CD4-positive, alpha-beta T cell treated with Interleukin-10 for 1 hour (primary cell): ENCODE data around the gene ANO4.
"Not testable (repeated sequence)": the region's sequence is repeated elsewhere in the genome, so short reads cannot be mapped to it uniquely, and the experiment has no call there.

ENCODE experiments used
- DNase-seq: peaks from one replicate; pipeline ENCODE4 v3.0.0-alpha.2; 2020

Gene ANO4

GRCh38 chr12:101110866-101111265, 316.3 kb downstream of the ANO4 start:
- no peak for DNase-seq

- DNase-seq, result no peak
Measured at GRCh38 chr12:101111441-101111840, 316.9 kb downstream of the ANO4 start.

GRCh38 chr12:101115326-101115725, 320.8 kb downstream of the ANO4 start:
- no peak for DNase-seq

- no peak for DNase-seq
Measured at GRCh38 chr12:101116911-101117310, 322.3 kb downstream of the ANO4 start.

- DNase-seq, result no peak
Measured at GRCh38 chr12:101117842-101118241, 323.3 kb downstream of the ANO4 start.

- DNase-seq, result no peak
Measured at GRCh38 chr12:101127521-101128219, 333.1 kb downstream of the ANO4 start.

- not testable (repeated sequence) for DNase-seq
Measured at GRCh38 chr12:101145777-101146431, 351.3 kb downstream of the ANO4 start.

- DNase-seq, result no peak
Measured at GRCh38 chr12:101165319-101165718, 370.7 kb downstream of the ANO4 start.

GRCh38 chr12:101166866-101167265, 372.3 kb downstream of the ANO4 start:
- no peak for DNase-seq

GRCh38 chr12:101168001-101168400, 373.4 kb downstream of the ANO4 start:
- DNase-seq, result no peak

- DNase-seq, result no peak
Measured at GRCh38 chr12:101172316-101172715, 377.7 kb downstream of the ANO4 start.

- no peak for DNase-seq
Measured at GRCh38 chr12:101173197-101173749, 378.7 kb downstream of the ANO4 start.

- no peak for DNase-seq
Measured at GRCh38 chr12:101174541-101174940, 380.0 kb downstream of the ANO4 start.
